Right ventricle myocardium inferior (tissue), 1 donor: ENCODE results near the gene RPS23. TPM values are rescaled to one million over a fixed set of nuclear protein-coding genes. Genes with fewer than 3 reads are reported as not detected.

Experiments used
- ATAC-seq: fragments of 200-7000 bp; cut with Tn5 transposase; one replicate; pipeline ENCODE4 v1.9.1; 2020; ENCODE audit warnings: mild to moderate bottlenecking, moderate library complexity
- DNase-seq: peaks from one replicate; pipeline ENCODE4 v3.0.0; 2021; ENCODE audit errors: missing footprints
- intact Hi-C: fragments of 100-400 bp; cut with DNase I; formaldehyde crosslinking; loops from one replicate; pipeline ENCODE4 v1.11.0; 2022
- long read RNA-seq: library from polyadenylated mRNA; unstranded; transcript quantifications from one replicate; pipeline ENCODE4 v2.0.0, GENCODE V29; 2021
- total RNA-seq: library from RNA; stranded (reverse); fragmentation: NEBNext Ultra II Directional; extraction: Animal tissue kit (Norgen Biotek cat#: 25700); gene quantifications from one replicate; pipeline ENCODE4 v1.2.1, GENCODE V29; 2021
- donor health status: DM: no; HTN: yes; CAD: no; lungs with severe emphysema.

RPS23 gene
- 1,242 TPM for total RNA-seq
- long read RNA-seq, transcript RPS23-201 (4 exons, 3,437 nt), result major isoform, 130 of 138 reads
- long read RNA-seq, partial matches to known transcripts, result 2 of 138 reads
- long read RNA-seq, other reads (novel, unspliced or antisense), result 3 of 138 reads

DNA sequence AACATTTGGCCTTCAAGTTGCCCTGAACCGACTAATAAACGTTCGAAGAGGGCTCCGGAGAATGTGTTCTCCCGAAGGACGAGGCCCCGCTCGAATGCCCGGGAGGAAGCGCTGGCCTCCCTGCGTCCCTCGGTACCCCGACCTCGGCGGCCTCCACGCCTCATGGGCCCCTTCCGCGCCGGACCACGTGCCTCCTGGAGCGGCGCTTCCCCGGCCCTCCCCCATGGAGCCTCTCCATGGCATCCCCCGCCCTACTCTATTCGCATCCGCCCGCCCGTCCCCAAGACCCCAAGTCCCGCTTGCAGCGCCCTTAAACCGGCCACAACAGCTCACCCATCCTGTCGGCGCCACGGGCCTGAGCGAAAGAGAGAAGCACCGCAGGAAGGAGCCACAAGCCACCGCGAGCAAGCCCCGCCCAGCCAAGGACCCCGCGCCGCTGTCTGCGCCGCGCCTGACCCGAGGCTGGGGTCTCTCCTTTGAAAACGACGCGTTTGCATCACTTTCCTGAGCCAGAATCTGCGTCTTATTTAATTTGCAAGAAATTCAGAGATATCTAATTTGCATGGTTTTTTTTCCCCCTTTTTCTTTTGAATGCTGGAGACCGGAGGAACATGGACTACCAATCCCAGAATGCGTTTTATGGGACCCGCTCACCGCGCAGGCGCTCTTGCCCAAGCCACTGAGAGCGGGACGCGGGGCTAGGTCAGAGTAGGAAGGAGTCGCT, at the start of gene RPS23:
RPS23 (minus strand) TSS at position 368 of the 724 bp plus-strand sequence; CDS start at position 337, 31 bp downstream.
- ATAC-seq, result peak; percentile 97
- DNase-seq, result peak; percentile 97
- intact Hi-C loops, result no loop called here

GRCh38 chr5:82327941-82328340, 49.8 kb upstream of the RPS23 start:
- intact Hi-C loops, result no loop called here
- DNase-seq (no peak), ATAC-seq (no peak)

DNA sequence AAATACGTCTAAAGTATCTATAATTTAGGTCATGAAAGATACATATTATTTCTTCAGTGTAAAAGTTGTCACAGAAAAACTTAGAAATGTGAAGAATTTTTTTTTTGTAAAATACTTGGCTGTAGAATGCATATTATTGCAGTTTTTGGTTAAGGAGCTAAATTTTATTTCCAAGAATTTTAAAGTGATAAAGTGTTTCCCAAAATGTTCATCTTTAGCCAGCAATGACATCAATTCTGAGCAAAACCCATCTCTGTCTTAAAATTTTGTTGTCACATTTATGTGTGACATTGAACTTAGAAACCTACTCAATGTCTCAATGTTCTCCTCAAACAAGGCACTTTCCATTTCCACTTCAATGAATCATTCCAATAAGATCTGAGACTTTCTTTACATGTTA, 47.8 kb upstream of the RPS23 start:
- ATAC-seq (no peak), DNase-seq (no peak)
- intact Hi-C loops, result no loop called here

DNA sequence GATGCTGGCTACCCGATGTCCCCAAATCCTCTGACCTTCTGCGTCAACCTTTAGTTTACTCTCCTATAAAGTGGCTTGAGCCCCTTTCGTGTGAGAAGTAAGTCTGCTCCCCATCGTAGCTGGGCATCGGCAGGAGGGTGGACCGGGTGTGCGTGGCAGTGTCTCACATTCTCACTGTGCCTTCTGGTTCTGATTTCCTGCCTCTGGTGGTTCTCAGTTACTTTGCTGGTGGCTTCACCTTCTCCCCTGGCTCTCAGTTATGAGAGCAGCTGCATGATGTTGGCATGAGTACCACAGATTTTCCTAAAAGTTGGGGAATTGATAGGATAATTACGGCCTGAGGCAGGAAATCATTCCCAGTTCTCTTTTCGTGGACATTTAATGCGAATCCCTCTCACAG, 47.0 kb upstream of the RPS23 start:
- ATAC-seq, result no peak
- no peak for DNase-seq
- intact Hi-C loops, result no loop called here

- intact Hi-C loops, result no loop called here
- ATAC-seq, result no peak
Observed at GRCh38 chr5:82320966-82321365, 42.8 kb upstream of the RPS23 start.

GRCh38 chr5:82319651-82320376, 41.7 kb upstream of the RPS23 start:
- DNase-seq, result no peak
- intact Hi-C loops, result no loop called here
- no peak for ATAC-seq

More at GRCh38 chr5:82320966-82321365, 42.8 kb upstream of the RPS23 start:
- no peak for DNase-seq

DNA sequence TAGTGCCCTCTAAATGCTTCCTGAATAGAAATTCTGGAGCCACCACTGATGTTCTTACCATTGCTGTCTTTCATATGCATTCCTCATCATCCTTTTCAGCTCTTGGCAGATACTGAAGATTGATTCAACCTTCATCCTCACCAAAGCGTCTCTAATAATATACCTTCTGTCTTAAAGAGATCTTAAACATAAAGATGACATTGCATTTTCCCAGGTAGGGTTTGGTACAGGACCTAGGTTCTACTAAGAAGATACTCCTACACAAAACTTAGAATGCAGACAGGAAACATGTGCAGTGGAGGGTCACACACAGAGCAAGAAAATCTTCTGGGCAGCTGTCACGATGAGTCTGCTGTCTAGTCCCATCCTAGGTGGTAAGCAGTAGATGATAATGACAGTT, 41.0 kb upstream of the RPS23 start:
- ATAC-seq (no peak), DNase-seq (no peak)
- intact Hi-C loops, result no loop called here

DNA sequence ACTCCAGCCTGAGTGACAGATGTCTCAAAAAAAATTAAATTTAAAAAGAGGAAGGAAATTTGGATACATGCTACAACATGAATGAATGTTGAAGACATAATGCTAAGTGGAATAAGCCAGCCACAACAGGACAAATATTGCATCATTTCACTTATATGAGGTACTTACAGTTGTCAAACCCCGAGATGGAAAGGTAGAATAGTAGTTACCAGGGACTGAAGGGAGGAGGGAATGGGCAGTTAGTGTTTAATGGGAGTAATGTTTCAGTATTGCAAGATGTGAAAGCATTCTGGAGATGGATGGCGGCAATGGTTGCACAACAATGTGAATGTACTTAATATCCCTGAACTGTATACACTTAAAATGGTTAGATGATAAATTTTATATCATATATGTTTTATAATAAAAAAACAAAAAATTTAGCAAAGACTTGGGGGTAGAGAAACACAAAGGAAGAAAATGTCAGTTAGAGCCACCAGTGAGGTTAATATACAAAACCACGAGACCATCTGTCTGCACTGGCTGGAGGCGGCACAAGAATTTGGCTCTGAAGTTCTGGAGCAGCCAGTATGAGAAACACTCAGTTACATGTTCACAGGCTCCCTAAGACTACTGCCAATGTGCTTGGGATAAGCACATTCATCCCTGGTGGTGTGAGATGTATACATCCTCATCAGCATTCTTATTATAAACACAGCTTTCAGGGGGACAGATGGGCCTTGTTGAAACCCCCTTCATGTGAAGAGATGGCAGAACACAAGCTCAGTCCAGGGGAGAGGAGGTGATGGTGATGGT, 37.0 kb upstream of the RPS23 start:
- ATAC-seq (no peak), DNase-seq (no peak)
- intact Hi-C loops, result loop anchor here (5.0 kb wide), 1 partner anchor 32 kb away; no protein-coding TSS in a partner anchor

DNA sequence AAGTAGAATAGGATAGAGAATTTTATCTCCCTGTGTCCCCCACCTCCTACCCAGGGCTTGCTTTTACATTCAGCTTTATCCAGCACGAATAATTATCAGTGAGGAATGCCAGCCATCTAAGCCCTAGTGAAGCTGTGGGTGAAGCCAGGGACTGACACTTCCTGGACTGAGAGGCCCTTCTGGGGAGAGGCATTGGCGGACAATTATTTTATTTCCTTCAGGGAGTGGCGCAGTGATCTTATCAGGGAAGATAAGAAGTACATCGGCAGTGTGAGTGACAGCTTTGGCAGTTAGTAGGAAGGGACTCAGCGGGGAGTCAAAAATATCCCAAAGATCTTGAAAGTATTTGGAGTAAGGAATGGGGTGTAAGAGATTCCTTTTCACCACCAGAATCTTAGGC, 34.9 kb upstream of the RPS23 start:
- no peak for DNase-seq
- ATAC-seq, result peak; percentile 78
- intact Hi-C loops, result loop anchor here (2.0 to 5.0 kb wide), 2 partner anchors 34 to 1252 kb away; no protein-coding TSS in a partner anchor

DNA sequence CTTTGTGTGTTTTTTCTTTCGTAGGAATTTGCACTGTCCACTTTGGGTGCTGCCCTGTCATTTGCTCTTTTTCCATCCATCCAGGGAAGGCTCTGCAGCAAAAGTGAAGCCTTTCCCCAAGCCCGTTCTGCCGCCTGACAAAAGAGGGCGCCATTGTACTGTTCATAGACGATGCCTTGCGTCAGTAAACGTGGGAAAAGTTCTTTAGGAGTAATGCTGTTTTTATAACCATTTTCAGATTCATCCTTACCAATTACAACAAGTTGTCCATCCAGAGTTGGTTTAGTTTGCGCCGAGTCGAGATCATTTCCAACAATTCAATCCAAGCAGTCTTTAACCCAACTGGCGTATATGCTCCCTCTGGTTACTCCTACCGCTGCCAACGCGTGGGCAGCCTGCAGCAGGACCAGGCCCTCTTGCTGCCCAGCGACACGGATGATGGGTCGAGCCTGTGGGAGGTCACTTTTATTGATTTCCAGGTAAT, 34.3 kb upstream of the RPS23 start:
- intact Hi-C loops, result loop anchor here (2.0 to 5.0 kb wide), 2 partner anchors 35 to 1252 kb away; no protein-coding TSS in a partner anchor
- ATAC-seq (peak; percentile 86), DNase-seq (no peak)

- intact Hi-C loops, result no loop called here
- DNase-seq, result no peak
- ATAC-seq, result no peak
Observed at GRCh38 chr5:82309091-82309531, 31.0 kb upstream of the RPS23 start.

- DNase-seq (no peak), ATAC-seq (no peak)
- intact Hi-C loops, result no loop called here
Observed at GRCh38 chr5:82308416-82308815, 30.3 kb upstream of the RPS23 start.

- ATAC-seq (no peak), DNase-seq (no peak)
- intact Hi-C loops, result no loop called here
Observed at GRCh38 chr5:82307451-82307850, 29.3 kb upstream of the RPS23 start.

DNA sequence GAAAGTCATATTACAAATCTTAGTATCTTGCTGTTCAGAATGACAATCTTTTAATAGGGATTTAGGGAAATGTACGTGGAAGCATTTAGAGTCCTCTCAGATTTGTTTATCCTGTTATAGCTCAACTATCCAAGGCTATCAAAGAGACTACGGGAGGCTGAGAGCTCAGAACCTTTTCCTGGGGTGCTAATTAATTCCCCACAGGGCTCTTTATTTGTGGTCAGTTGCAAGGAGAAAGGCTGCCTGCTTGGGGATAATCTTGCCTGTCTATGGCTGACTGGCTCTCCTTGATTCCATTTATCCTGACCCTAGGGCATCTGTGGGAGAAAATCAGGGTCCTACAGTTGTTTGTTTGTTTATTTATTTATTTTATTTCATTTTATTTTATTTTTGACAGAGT, 28.0 kb upstream of the RPS23 start:
- ATAC-seq (no peak), DNase-seq (no peak)
- intact Hi-C loops, result no loop called here

DNA sequence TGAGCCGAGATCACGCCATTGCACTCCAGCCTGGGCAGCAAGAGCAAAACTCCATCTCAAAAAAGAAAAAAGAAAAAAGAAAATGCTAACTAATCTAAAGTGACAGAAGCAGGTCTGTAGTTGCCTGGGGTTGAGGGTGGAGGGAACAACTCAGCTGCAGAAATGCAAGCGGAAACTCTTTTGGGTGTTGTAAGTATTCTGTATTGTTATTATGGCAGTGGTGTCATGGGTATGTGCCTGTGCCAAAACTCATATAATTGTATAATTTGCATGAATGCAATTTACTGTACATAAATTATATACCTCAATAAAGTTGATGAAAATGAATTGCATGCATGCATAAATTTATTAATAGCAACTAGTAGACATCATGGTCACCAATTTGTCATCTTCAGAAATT, 23.0 kb upstream of the RPS23 start:
- ATAC-seq (no peak), DNase-seq (no peak)
- intact Hi-C loops, result no loop called here

GRCh38 chr5:82298668-82299067, 20.5 kb upstream of the RPS23 start:
- intact Hi-C loops, result no loop called here
- no peak for ATAC-seq

DNA sequence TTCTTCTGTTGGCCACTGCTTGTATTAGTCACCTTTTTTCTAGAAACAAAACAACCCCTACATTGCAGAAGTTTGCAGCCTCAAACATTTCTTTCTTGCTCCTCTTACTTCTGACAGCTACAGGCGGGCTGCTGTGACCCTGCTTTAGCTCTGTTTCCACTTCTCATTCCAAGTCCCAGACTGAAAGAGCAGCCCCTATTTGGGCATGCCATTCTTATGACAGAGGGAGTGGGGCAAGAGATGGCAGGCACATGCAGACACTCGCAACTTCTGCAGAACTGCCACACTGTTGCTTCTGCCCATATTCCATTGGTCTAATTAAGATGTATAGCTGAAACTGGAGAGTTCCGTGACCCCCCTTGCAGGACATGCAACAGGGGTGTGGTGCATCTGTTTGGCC, 19.6 kb upstream of the RPS23 start:
- ATAC-seq, result no peak
- DNase-seq, result no peak
- intact Hi-C loops, result no loop called here

More at GRCh38 chr5:82298668-82299067, 20.5 kb upstream of the RPS23 start:
- no peak for DNase-seq

- no peak for ATAC-seq
- intact Hi-C loops, result no loop called here
Observed at GRCh38 chr5:82296929-82297328, 18.8 kb upstream of the RPS23 start.

DNA sequence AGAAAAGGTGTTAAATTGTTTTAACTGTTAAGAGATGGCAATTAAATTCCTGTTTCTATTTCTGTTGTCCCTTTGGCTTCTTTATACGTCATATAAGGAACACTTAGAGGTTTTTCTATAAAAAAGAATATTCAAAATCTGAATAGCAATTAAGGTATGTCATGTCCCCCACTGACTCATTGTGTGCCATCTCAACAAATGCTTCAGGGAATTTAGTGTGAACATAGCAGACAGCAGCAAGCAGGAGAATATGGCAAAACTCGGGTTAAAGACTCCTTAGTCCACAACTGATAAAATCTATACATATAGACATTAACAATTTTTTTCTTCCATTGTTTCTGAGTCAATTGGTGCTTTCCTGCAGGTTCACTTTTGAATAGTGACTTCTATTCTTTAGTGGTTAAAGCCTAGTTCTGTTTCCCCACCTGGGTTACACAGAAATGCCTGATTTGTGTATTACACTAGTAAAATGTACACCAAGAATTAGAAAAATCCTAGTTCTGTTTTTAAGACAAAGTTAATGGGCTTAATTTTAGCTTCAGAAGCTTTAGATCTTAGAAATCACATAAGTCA, 17.9 kb upstream of the RPS23 start:
- no peak for DNase-seq
- no peak for ATAC-seq
- intact Hi-C loops, result no loop called here

More at GRCh38 chr5:82296929-82297328, 18.8 kb upstream of the RPS23 start:
- no peak for DNase-seq
